HPDE6-E6E7 (cell line): ENCODE results near the gene PDE8A.

Source experiments
- DNase-seq: peaks from one replicate; pipeline ENCODE4 v3.0.0; 2011; ENCODE audit warnings: missing footprints; ENCODE audit errors: extremely low spot score

Gene PDE8A

GRCh38 chr15:84981711-84982300, at the start of gene PDE8A:
TSS of gene PDE8A (plus strand) at chr15:84981856. CDS start at chr15:84982163, 307 bp downstream.
- no peak for DNase-seq

- DNase-seq: no peak
Measured at GRCh38 chr15:84934942-84935729, 46.5 kb upstream of the PDE8A start.

- DNase-seq: no peak
Measured at GRCh38 chr15:84937144-84937543, 44.5 kb upstream of the PDE8A start.

GRCh38 chr15:84938726-84939125, 42.9 kb upstream of the PDE8A start:
- DNase-seq: no peak

- DNase-seq: no peak
Measured at GRCh38 chr15:84940399-84940798, 41.3 kb upstream of the PDE8A start.

- DNase-seq: no peak
Measured at GRCh38 chr15:84942456-84942855, 39.2 kb upstream of the PDE8A start.

GRCh38 chr15:84944311-84944710, 37.3 kb upstream of the PDE8A start:
- DNase-seq: no peak

- no peak for DNase-seq
Measured at GRCh38 chr15:84944861-84945260, 36.8 kb upstream of the PDE8A start.

GRCh38 chr15:84946772-84947489, 34.7 kb upstream of the PDE8A start:
- DNase-seq: no peak

GRCh38 chr15:84947947-84948830, 33.5 kb upstream of the PDE8A start:
- no peak for DNase-seq

- DNase-seq: no peak
Measured at GRCh38 chr15:84949043-84949442, 32.6 kb upstream of the PDE8A start.

GRCh38 chr15:84949845-84950569, 31.6 kb upstream of the PDE8A start:
- DNase-seq: no peak

- DNase-seq: no peak
Measured at GRCh38 chr15:84950570-84951111, 31.0 kb upstream of the PDE8A start.

GRCh38 chr15:84951736-84952135, 29.9 kb upstream of the PDE8A start:
- no peak for DNase-seq

GRCh38 chr15:84953136-84953535, 28.5 kb upstream of the PDE8A start:
- DNase-seq: no peak

GRCh38 chr15:84953726-84954125, 27.9 kb upstream of the PDE8A start:
- DNase-seq: no peak

GRCh38 chr15:84955089-84955848, 26.4 kb upstream of the PDE8A start:
- DNase-seq: peak; percentile 76

- no peak for DNase-seq
Measured at GRCh38 chr15:84956199-84956598, 25.5 kb upstream of the PDE8A start.

- no peak for DNase-seq
Measured at GRCh38 chr15:84960391-84961113, 21.1 kb upstream of the PDE8A start.

GRCh38 chr15:84961114-84961452, 20.6 kb upstream of the PDE8A start:
- no peak for DNase-seq
